Dermis blood vessel endothelial cell (primary cell): Measurements from ENCODE around the gene PTPN6. TPM values are rescaled to one million over a fixed set of nuclear protein-coding genes. Genes with fewer than 3 reads are reported as not detected.

Experiments used
- DNase-seq: peaks from one replicate; pipeline ENCODE4 v3.0.0; 2010
- total RNA-seq: library from RNA; depleted of rRNA; stranded (reverse); fragments of >200 nt; gene quantifications from 2 replicates; pipeline ENCODE4 v1.2.3, GENCODE V29; 2014

PTPN6 gene
- total RNA-seq, 1 donor from 2014 or later, result 2.4 TPM

DNA sequence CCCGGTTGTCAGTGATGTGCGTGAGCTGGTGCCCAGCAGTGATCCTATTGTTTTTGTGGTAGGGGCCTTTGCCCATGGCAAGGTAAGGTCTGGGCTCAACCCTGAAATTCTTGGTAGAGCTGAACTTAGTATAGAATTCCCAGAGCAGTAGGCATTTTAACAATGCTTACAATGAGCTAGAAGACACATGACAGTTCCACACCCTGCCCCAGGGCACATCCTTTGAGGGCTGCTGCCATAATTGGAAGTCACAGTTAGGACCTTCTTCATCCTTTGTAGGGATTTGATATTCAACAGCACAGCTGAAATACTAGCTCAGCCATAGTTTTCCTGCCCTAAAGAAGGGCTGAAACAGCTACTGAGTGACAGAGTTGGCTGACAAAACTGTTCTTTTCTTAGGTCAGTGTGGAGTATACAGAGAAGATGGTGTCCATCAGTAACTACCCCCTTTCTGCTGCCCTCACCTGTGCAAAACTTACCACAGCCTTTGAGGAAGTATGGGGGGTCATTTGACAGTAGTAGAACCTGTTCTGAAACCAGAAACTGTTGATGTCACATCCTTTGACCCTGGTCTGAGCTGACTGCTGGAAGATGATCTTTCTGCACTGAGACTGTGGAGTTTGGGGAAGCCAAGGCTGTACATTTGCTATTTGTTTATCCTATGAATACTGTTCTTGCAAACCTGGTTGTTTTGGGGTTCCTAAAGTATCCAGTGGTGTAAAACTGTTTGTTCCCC is 24.3 kb downstream of the PTPN6 start:
- DNase-seq, result no peak

- no peak for DNase-seq
These were observed 26.5 kb downstream of the PTPN6 start for GRCh38 chr12:6977653-6978052.

DNA sequence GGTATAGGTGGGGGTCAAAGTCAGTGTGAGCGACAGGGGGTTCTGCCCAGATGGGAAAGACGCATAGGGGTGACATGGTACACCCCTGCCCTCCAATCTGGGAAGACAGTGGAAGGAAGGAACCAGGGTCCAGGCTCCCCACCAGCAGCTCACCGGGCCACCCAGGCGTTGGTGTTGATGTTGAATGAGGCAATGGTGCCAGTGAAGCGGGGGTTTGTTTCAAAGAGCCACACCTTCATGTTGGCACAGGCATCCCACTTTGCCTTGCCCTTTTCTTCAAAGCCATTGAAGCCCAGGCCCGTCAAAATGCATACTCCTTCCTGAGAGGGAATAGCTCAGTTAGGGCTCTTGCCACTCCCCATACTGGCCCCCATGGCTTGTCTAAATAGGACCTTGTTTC is 27.0 kb downstream of the PTPN6 start:
- no peak for DNase-seq

- no peak for DNase-seq
These were observed 27.5 kb downstream of the PTPN6 start for GRCh38 chr12:6978611-6979011.

GRCh38 chr12:6979021-6979420 is 27.9 kb downstream of the PTPN6 start:
- DNase-seq, result no peak

GRCh38 chr12:6979453-6979852 is 28.3 kb downstream of the PTPN6 start:
- no peak for DNase-seq

GRCh38 chr12:6980075-6980474 is 28.9 kb downstream of the PTPN6 start:
- no peak for DNase-seq

GRCh38 chr12:6980740-6981139 is 29.6 kb downstream of the PTPN6 start:
- DNase-seq, result no peak

DNA sequence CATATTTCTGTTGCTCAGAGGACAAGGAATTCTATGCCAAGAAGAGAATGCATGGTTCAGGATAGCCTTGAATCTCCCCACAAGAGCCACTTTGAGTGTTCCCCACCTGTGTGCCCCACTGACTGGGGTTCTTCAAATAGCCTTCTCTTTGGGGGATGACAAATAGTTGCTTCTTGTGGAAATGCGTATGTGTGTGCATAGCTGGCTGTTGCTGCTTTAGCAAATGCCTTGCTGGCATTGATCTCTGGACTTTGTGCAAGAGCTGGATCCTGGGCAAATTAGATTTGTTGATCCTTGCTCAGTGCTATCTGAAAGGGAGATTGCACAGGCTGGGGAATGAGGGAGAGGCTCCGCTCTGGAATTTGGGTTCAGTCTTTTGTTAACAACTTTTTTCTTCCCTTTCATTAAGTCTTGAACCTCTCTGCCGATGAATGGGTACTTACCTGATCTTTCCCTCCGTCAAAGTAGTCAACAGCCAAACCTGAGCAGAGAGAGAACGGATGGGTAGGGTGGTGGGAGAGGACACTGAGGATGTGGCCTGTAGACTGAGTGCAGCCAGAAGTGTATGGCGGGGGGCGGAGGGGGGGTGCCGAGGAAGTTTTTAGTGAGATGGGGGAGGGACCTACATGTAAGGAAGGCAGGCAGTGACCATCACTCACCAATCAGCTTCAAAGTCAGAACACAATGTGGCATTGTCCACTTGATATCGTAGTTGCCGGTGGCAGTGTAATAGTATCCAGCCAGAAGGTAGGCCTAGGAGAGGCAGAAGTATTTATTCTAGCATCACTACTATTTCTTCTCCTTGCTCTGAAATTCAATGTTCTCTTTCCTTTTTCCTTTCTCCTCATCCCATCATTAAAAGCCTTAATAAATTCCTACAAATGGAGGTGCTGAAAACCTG is 30.2 kb downstream of the PTPN6 start:
- DNase-seq, result no peak

- DNase-seq, result no peak
These were observed 31.4 kb downstream of the PTPN6 start for GRCh38 chr12:6982532-6982931.

GRCh38 chr12:6987956-6988553 is 36.9 kb downstream of the PTPN6 start:
- no peak for DNase-seq

- no peak for DNase-seq
These were observed 44.9 kb downstream of the PTPN6 start for GRCh38 chr12:6996040-6996441.

GRCh38 chr12:6998715-6999451 is 47.7 kb downstream of the PTPN6 start:
- no peak for DNase-seq

GRCh38 chr12:7001921-7002591 is 50.9 kb downstream of the PTPN6 start:
- no peak for DNase-seq

GRCh38 chr12:7004287-7004803 is 53.2 kb downstream of the PTPN6 start:
- DNase-seq, result no peak

- DNase-seq, result no peak
These were observed 53.7 kb downstream of the PTPN6 start for GRCh38 chr12:7004840-7005239.

DNA sequence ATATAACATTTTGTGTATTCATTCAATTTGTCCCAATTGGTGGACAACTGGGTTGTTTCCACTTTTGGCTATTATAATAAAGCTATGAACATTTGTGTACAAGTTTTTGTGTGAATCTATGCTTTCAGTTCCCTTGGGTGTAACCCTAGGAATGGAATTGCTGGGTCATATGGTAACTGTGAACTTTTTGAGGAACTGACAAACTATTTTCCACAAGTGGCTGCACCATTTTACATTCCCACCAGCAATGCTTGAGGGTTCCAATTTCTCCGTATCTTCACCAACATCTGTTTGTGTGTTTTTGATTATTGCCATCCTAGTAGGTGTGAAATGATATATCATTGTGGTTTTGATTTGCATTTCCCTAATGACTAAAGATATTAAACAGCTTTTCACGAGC is 54.2 kb downstream of the PTPN6 start:
- DNase-seq, result no peak

GRCh38 chr12:7006639-7007038 is 55.5 kb downstream of the PTPN6 start:
- DNase-seq, result no peak

GRCh38 chr12:7008864-7009263 is 57.7 kb downstream of the PTPN6 start:
- DNase-seq, result no peak

DNA sequence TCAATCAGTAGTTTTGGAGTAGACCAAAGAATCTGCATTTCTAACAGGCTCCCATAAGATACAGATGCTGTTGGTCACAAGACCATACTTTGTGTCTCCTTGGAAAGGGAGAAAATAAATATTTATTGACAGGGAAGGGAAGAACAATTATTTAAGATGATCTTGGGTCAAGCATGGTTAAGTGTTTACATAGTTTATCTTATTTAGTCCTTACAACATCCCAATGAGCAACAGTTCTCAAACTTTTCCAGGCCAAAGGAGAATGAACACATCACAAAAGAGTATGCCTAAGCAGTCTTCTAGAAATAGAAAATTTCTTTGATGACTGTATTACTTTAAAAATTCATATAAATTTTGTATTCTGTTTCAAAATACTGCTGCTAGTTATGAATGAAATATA is 58.4 kb downstream of the PTPN6 start:
- DNase-seq, result no peak
